Measurements from ENCODE around the gene RADIL.

RADIL gene

GRCh38 chr7:4815609-4816418 lies 67.7 kb downstream of the RADIL start:
- no peak for DNase-seq (ENCODE audit: low read depth in 2 of 2)
- TF ChIP-seq, protein P1, sequence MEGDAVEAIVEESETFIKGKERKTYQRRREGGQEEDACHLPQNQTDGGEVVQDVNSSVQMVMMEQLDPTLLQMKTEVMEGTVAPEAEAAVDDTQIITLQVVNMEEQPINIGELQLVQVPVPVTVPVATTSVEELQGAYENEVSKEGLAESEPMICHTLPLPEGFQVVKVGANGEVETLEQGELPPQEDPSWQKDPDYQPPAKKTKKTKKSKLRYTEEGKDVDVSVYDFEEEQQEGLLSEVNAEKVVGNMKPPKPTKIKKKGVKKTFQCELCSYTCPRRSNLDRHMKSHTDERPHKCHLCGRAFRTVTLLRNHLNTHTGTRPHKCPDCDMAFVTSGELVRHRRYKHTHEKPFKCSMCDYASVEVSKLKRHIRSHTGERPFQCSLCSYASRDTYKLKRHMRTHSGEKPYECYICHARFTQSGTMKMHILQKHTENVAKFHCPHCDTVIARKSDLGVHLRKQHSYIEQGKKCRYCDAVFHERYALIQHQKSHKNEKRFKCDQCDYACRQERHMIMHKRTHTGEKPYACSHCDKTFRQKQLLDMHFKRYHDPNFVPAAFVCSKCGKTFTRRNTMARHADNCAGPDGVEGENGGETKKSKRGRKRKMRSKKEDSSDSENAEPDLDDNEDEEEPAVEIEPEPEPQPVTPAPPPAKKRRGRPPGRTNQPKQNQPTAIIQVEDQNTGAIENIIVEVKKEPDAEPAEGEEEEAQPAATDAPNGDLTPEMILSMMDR (IDR thresholded peaks at IDR 0.05; ENCODE audit: low read depth, low read length): no peak
- no peak overlapping the region for H3K4me3 ChIP-seq (replicated peaks in 1 of 2; ENCODE audit: low read depth in 2 of 2, low read length in 2 of 2)

DNA sequence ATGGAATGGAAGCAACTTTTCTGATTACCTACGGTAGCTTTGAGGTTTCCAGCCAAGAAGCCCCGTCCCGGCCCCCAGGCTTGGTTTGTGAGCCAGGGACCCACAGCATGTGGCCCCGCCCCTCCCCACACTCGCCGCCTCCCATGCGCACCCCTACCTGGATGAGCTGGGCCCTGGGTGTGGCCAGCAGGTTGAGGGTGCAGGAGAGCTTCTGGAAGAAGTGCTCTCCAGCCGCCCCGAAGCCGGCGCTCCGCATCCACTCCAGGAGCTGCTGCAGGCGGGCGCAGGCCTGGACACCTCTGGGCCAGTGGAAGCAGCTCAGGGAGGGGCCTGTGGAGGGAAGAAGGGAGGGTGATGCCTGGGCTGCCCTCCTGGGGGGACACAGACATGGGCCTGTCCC lies 68.4 kb downstream of the RADIL start:
- TF ChIP-seq, protein P1 (IDR thresholded peaks at IDR 0.05; ENCODE audit: low read depth, low read length): no peak
- no peak overlapping the region for H3K4me3 ChIP-seq (replicated peaks in 1 of 2; ENCODE audit: low read depth in 2 of 2, low read length in 2 of 2)
- DNase-seq (ENCODE audit: low read depth in 2 of 2): no peak

- TF ChIP-seq, protein P1 (IDR thresholded peaks at IDR 0.05; ENCODE audit: low read depth, low read length): no peak
- no peak for DNase-seq (ENCODE audit: low read depth in 2 of 2)
- no peak overlapping the region for H3K4me3 ChIP-seq (replicated peaks in 1 of 2; ENCODE audit: low read depth in 2 of 2, low read length in 2 of 2)
Measured at GRCh38 chr7:4814433-4814832, 69.1 kb downstream of the RADIL start.

- TF ChIP-seq, protein P1 (IDR thresholded peaks at IDR 0.05; ENCODE audit: low read depth, low read length): no peak
- DNase-seq (ENCODE audit: low read depth in 2 of 2): peak in 1 of 2 donors; percentile 51
- H3K4me3 ChIP-seq (replicated peaks in 1 of 2; ENCODE audit: low read depth in 2 of 2, low read length in 2 of 2): no peak overlapping the region
Measured at GRCh38 chr7:4809666-4810065, 73.8 kb downstream of the RADIL start.

- no peak overlapping the region for H3K4me3 ChIP-seq (replicated peaks in 1 of 2; ENCODE audit: low read depth in 2 of 2, low read length in 2 of 2)
- peak in 1 of 2 donors; percentile 11 for DNase-seq (ENCODE audit: low read depth in 2 of 2)
- TF ChIP-seq, protein P1 (IDR thresholded peaks at IDR 0.05; ENCODE audit: low read depth, low read length): no peak
Measured at GRCh38 chr7:4809091-4809591, 74.4 kb downstream of the RADIL start.

DNA sequence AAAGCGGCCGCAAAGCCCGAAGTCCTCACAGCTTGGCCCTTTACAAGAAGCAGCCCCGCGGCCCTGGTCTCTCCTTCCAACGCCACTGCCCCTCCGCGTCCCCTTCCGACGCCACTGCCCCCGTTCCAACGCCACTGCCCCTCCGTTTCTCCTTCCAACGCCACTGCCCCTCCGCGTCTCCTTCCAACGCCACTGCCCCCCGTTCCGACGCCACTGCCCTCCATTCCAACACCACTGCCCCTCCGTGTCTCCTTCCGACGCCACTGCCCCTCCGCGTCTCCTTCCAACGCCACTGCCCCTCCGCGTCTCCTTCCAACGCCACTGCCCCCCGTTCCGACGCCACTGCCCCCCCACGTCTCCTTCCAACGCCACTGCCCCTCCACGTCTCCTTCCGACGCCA lies 75.0 kb downstream of the RADIL start:
- H3K4me3 ChIP-seq (replicated peaks in 1 of 2; ENCODE audit: low read depth in 2 of 2, low read length in 2 of 2): no peak overlapping the region
- no peak for DNase-seq (ENCODE audit: low read depth in 2 of 2)
- TF ChIP-seq, protein P1 (IDR thresholded peaks at IDR 0.05; ENCODE audit: low read depth, low read length): no peak

Measured in cardiac fibroblast (primary cell).